ENCODE data around the gene INSR. TPM values are rescaled to one million over a fixed set of nuclear protein-coding genes. Genes with fewer than 3 reads are reported as not detected.
A peak's percentile ranks its signal among the peaks of the same experiment; 100 is the strongest.

Gene INSR
- total and polyA plus RNA-seq, 10 of the 15 experiments (the other 5 are each of a cell fraction or from before 2014, with no cell fraction given), result 4.2 to 34.9 (median 13.6) TPM

- RAD21 ChIA-PET (ENCODE audit: unreplicated experiment), result interaction anchor here (0.6 to 2.9 kb wide), 30 partner anchors 8 to 141 kb away, joined by 3 to 18 read pairs (median 5); partner anchors contain the start of gene ZNF557
- CTCF ChIA-PET, result interaction anchor here (0.6 to 1.5 kb wide), 8 partner anchors 9 to 1124 kb away, joined by 3 to 10 read pairs (median 4); no protein-coding TSS in a partner anchor
- WGBS (ENCODE audit: insufficient coverage, insufficient replicate concordance, low lambda C conversion rate, missing lambda C conversion rate), result 36% methylated on average over 14 of the region's 14 CpGs
- Histone ChIP-seq H3K9me3 (replicated peaks; ENCODE audit: control insufficient read depth, insufficient read depth, low read length) (no peaks in the 10 kb centered on the region; the same call in 2 of the 3 replicates), H3K79me2 (ENCODE audit: control insufficient read depth, insufficient read depth, low read length) (peaks cover 30% of the 10 kb centered on the region), H3K4me2 (ENCODE audit: control insufficient read depth, insufficient read depth) (no peak overlapping the region), H3K9ac (ENCODE audit: control insufficient read depth, insufficient read depth, low read length) (no peak overlapping the region; the same call in 1 of the 2 replicates), H3K36me3 (ENCODE audit: control insufficient read depth in 2 of 2, insufficient read depth in 2 of 2, low read length in 1 of 2) (no peaks in the 10 kb centered on the region; a peak in 1 of 4 replicates), H3K4me3 (no peak overlapping the region), H3K27ac (ENCODE audit: control insufficient read depth, insufficient read depth) (peak overlapping the region; percentile 56), H3K27me3 (replicated peaks in 1 of 2; ENCODE audit: control insufficient read depth in 2 of 2, insufficient read depth in 2 of 2, low read length in 1 of 2) (no peaks in the 10 kb centered on the region), H4K20me1 (ENCODE audit: control insufficient read depth, insufficient read depth) (no peaks in the 10 kb centered on the region), H3K4me1 (ENCODE audit: control insufficient read depth, insufficient read depth, low read length) (peaks cover 17% of the 10 kb centered on the region), H2AFZ (ENCODE audit: control insufficient read depth, low read depth, low read length) (no peak overlapping the region)
- no TSS peak for BruUV-seq (replicated peaks)
- intact Hi-C loops (cut with micrococcal nuclease; ENCODE audit: unreplicated experiment) (loop anchor here (5.0 kb wide), 2 partner anchors 42 to 137 kb away; no protein-coding TSS in a partner anchor), in situ Hi-C loops (cut with MboI) (loop anchor here (10.0 kb wide), 1 partner anchor 95 kb away; the partner anchor contains the start of gene INSR)
- DNase-seq (ENCODE audit: low read depth, low spot score), result no peak
- no peak for FAIRE-seq
- peak; percentile 15 for ATAC-seq
- POLR2A ChIA-PET, result interaction anchor here (0.6 to 3.0 kb wide), 16 partner anchors 8 to 149 kb away, joined by 3 to 21 read pairs (median 6); partner anchors contain the start of genes ARHGEF18 and INSR
- SMC1A ChIA-PET (ENCODE audit: uncharacterized antibody, unreplicated experiment), result interaction anchor here (0.6 to 4.7 kb wide), 19 partner anchors 8 to 141 kb away, joined by 3 to 21 read pairs (median 7); partner anchors contain the start of gene INSR
- TF ChIP-seq ASH2L (IDR thresholded peaks at IDR 0.05; ENCODE audit: borderline replicate concordance, low read depth) (no peak), ZSCAN29 (IDR thresholded peaks at IDR 0.05) (no peak), RAD51 (IDR thresholded peaks at IDR 0.05) (0 out of 2 replicates have a peak, but pooled peaks have one; percentile 16), ZNF217 (IDR thresholded peaks at IDR 0.05) (peak; percentile 60; the same call in 1 of the 2 replicates), USF2 (IDR thresholded peaks at IDR 0.05; ENCODE audit: borderline replicate concordance, low read depth, low read length) (no peak), MYC (IDR thresholded peaks at IDR 0.05; ENCODE audit: insufficient read depth, insufficient read length, insufficient replicate concordance, low read length, severe bottlenecking) (no peak), SUZ12 (IDR thresholded peaks at IDR 0.05; ENCODE audit: unreplicated experiment) (no peak), ZBTB33 (IDR thresholded peaks at IDR 0.05) (no peak), YY1 (IDR thresholded peaks at IDR 0.05; ENCODE audit: low read depth, low read length) (no peak), RFX5 (IDR thresholded peaks at IDR 0.05; ENCODE audit: low read depth, low read length) (no peak), NKRF (conservative IDR thresholded peaks at IDR 0.05) (no peak), HSF1 (IDR thresholded peaks at IDR 0.05; ENCODE audit: low read depth, low read length) (no peak), LARP7 (IDR thresholded peaks at IDR 0.05) (0 out of 2 replicates have a peak, but pooled peaks have one; percentile 21), EP300 (IDR thresholded peaks at IDR 0.05; ENCODE audit: borderline replicate concordance in 1 of 2, control insufficient read depth in 1 of 2, low read depth in 2 of 2, low read length in 2 of 2) (no peak)
Observed at GRCh38 chr19:7199613-7200533, 94.3 kb downstream of the INSR start.

All from GM12878 (cell line).